GM12878 (cell line): ENCODE data around the gene GABBR1. TPM values are rescaled to one million over a fixed set of nuclear protein-coding genes. Genes with fewer than 3 reads are reported as not detected.

Experiments
- ATAC-seq: fragments of 200-7000 bp; cut with Tn5 transposase; 3 replicates; pipeline ENCODE4 v1.9.1; 2020; ENCODE audit warnings: mild to moderate bottlenecking, moderate library complexity
- BruUV-seq: library from RNA; stranded (reverse); fragments of 400-500 nt; replicated peaks from 2 replicates; lab custom pipeline; 2021; lab: Mats Ljungman, UMichigan
- CTCF ChIA-PET: fragments of 300-600 bp; sonication (Branson Sonifier 250); formaldehyde crosslinking; extraction: SDS; loops from one replicate; lab custom pipeline; 2021; ENCODE audit warnings: inconsistent platforms; lab: Yijun Ruan, JAX
- POLR2A ChIA-PET: fragments of 350-600 bp; formaldehyde crosslinking; extraction: SDS; loops from one replicate; lab custom pipeline; 2021; ENCODE audit warnings: inconsistent platforms; lab: Charles Lee
- RAD21 ChIA-PET: fragments of 300-600 bp; sonication (Branson Sonifier 250); formaldehyde crosslinking; loops from one replicate; lab custom pipeline; 2023; ENCODE audit warnings: antibody characterized with exemption; ENCODE audit not compliant: unreplicated experiment; lab: Charles Lee
- SMC1A ChIA-PET: fragments of 300-600 bp; sonication (Branson Sonifier 250); formaldehyde crosslinking; loops from one replicate; lab custom pipeline; 2023; ENCODE audit not compliant: unreplicated experiment, uncharacterized antibody; lab: Charles Lee
- DNase-seq: peaks from one replicate; pipeline ENCODE4 v3.0.0-alpha.2; 2011; ENCODE audit warnings: low read depth, low spot score
- FAIRE-seq: peaks from 3 replicates; lab custom pipeline; 2011; peaks lifted over from hg19 to GRCh38; lab: Jason Lieb, UNC
- H2AFZ ChIP-seq: 2 replicates; pipeline ENCODE4 v1.6.0; 2011; ENCODE audit warnings: low read depth, low read length, control low read depth; ENCODE audit not compliant: control insufficient read depth
- H3K27ac ChIP-seq: 2 replicates; pipeline ENCODE4 v1.5.1; 2011; ENCODE audit warnings: control low read depth; ENCODE audit not compliant: control insufficient read depth, insufficient read depth
- H3K27me3 ChIP-seq, 2 experiments: replicated peaks in 1 of 2; 2 replicates each; pipeline versions ENCODE4 v1.6.0 to v1.6.1; 2011; ENCODE audit warnings: low read length in 1 of 2; ENCODE audit not compliant: control insufficient read depth in 2 of 2, insufficient read depth in 2 of 2
- H3K36me3 ChIP-seq, 2 experiments: 2 replicates each; pipeline ENCODE4 v1.5.1; 2011; ENCODE audit warnings: low read length in 1 of 2; ENCODE audit not compliant: control insufficient read depth in 2 of 2, insufficient read depth in 2 of 2
- H3K4me1 ChIP-seq: 2 replicates; pipeline ENCODE4 v1.6.1; 2011; ENCODE audit warnings: mild to moderate bottlenecking, low read length, moderate library complexity, mixed read lengths; ENCODE audit not compliant: control insufficient read depth, insufficient read depth
- H3K4me2 ChIP-seq: 2 replicates; pipeline ENCODE4 v1.6.0; 2011; ENCODE audit warnings: control low read depth; ENCODE audit not compliant: control insufficient read depth, insufficient read depth
- H3K4me3 ChIP-seq: fragments of 200-600 bp; sonication (generic); 2 replicates; pipeline ENCODE4 v1.5.1; 2016
- H3K79me2 ChIP-seq: 2 replicates; pipeline ENCODE4 v1.6.0; 2011; ENCODE audit warnings: low read length; ENCODE audit not compliant: control insufficient read depth, insufficient read depth
- H3K9ac ChIP-seq: 2 replicates; pipeline ENCODE4 v1.8.0; 2011; ENCODE audit warnings: low read length, control low read depth, mixed read lengths; ENCODE audit not compliant: control insufficient read depth, insufficient read depth
- H3K9me3 ChIP-seq: replicated peaks from 3 replicates; pipeline ENCODE4 v1.5.1; 2011; ENCODE audit warnings: mild to moderate bottlenecking, low read length; ENCODE audit not compliant: control insufficient read depth, insufficient read depth
- H4K20me1 ChIP-seq: 2 replicates; pipeline ENCODE4 v1.6.0; 2011; ENCODE audit not compliant: control insufficient read depth, insufficient read depth
- BACH1 ChIP-seq: fragments of 450-650 bp; IDR thresholded peaks from 2 replicates; pipeline ENCODE4 v1.6.1; 2017; ENCODE audit warnings: mild to moderate bottlenecking, borderline replicate concordance
- BMI1 ChIP-seq: fragments of 450-650 bp; IDR thresholded peaks from 2 replicates; pipeline ENCODE4 v1.6.1; 2016; ENCODE audit warnings: mild to moderate bottlenecking, moderate library complexity, borderline replicate concordance
- CREM ChIP-seq: IDR thresholded peaks from 2 replicates; pipeline ENCODE4 v1.6.1; 2014; ENCODE audit warnings: antibody characterized with exemption, low read depth
- EZH2 ChIP-seq: IDR thresholded peaks from 2 replicates; pipeline ENCODE4 v1.6.1; 2012; ENCODE audit warnings: low read depth, mild to moderate bottlenecking, control low read depth, inconsistent platforms, low read length, borderline replicate concordance; ENCODE audit not compliant: control insufficient read depth
- FOXM1 ChIP-seq: IDR thresholded peaks from 2 replicates; pipeline ENCODE4 v1.6.1; 2012; ENCODE audit warnings: low read depth, mild to moderate bottlenecking, inconsistent platforms, low read length, moderate library complexity
- LARP7 ChIP-seq: fragments of 450-650 bp; IDR thresholded peaks from 2 replicates; pipeline ENCODE4 v1.6.1; 2017; ENCODE audit warnings: mild to moderate bottlenecking
- NRF1 ChIP-seq: conservative IDR thresholded peaks from 2 replicates; pipeline ENCODE4 v1.6.1; 2011; ENCODE audit warnings: mild to moderate bottlenecking, low read depth, low read length, improper control_type of control experiment
- POU2F2 ChIP-seq: IDR thresholded peaks from 3 replicates; pipeline ENCODE4 v1.6.1; 2011; ENCODE audit warnings: low read depth, mild to moderate bottlenecking, low read length, borderline replicate concordance
- TAF1 ChIP-seq: IDR thresholded peaks from 2 replicates; pipeline ENCODE4 v1.6.1; 2011; ENCODE audit warnings: mild to moderate bottlenecking, low read depth, low read length, borderline replicate concordance
- YBX1 ChIP-seq: fragments of 450-650 bp; IDR thresholded peaks from 2 replicates; pipeline ENCODE4 v1.6.1; 2016; ENCODE audit warnings: antibody characterized with exemption
- WGBS: methylation state at CpG from one replicate; pipeline ENCODE4 v1.1.6; 2016; ENCODE audit warnings: low lambda C conversion rate; ENCODE audit not compliant: insufficient replicate concordance, insufficient coverage; ENCODE audit errors: missing lambda C conversion rate; 5-methylcytosine and 5-hydroxymethylcytosine counted together
- in situ Hi-C: fragments of 300-500 bp; cut with MboI; formaldehyde crosslinking; loops from 9 replicates; pipeline ENCODE4 v1.14.3; 2018; ENCODE audit warnings: mixed read lengths
- intact Hi-C: fragments of 100-400 bp; cut with micrococcal nuclease; formaldehyde crosslinking; loops from one replicate; pipeline ENCODE4 v1.14.2; 2022; ENCODE audit not compliant: unreplicated experiment
- polyA plus RNA-seq, 11 experiments: library from polyadenylated mRNA; depleted of rRNA in 4 of 11; unstranded in 6 of 11; stranded (reverse) in 5 of 11; fragments of >200 nt; fragmentation: Nextera tagmentation in 4 of 11; fragmentation: Illumina TruSeq in 1 of 11; extraction: Ambion mirVana in 4 of 11; extraction: Trizol in 1 of 11; gene quantifications; 1 replicate in 1 of 11; 2 replicates in 10 of 11; pipeline versions ENCODE4 v1.2.1 to v1.2.3, GENCODE V29; 2011 to 2016; ENCODE audit warnings: inconsistent platforms in 2 of 11, missing spikeins in 2 of 11, low read depth in 1 of 11
- total RNA-seq, 4 experiments: library from RNA; depleted of rRNA in 3 of 4; stranded (reverse); fragments of >200 nt in 3 of 4; fragmentation: Illumina TruSeq in 1 of 4; extraction: Trizol in 1 of 4; gene quantifications; 2 replicates each; pipeline versions ENCODE4 v1.2.1 to v1.2.3, GENCODE V29; 2013 to 2021
- TF ChIP-seq, protein P1 (sequence below): IDR thresholded peaks from 2 replicates; pipeline ENCODE4 v1.6.1; 2012; ENCODE audit warnings: low read length, inconsistent platforms
- TF ChIP-seq, protein P2 (sequence below): fragments of 450-650 bp; IDR thresholded peaks from 2 replicates; pipeline ENCODE4 v1.6.1; 2016; ENCODE audit warnings: mild to moderate bottlenecking

The GABBR1 gene
- total and polyA plus RNA-seq, 10 of the 15 experiments (the other 5 are each of a cell fraction or from before 2014, with no cell fraction given), result 0.11 to 5.2 (median 1.0) TPM

DNA sequence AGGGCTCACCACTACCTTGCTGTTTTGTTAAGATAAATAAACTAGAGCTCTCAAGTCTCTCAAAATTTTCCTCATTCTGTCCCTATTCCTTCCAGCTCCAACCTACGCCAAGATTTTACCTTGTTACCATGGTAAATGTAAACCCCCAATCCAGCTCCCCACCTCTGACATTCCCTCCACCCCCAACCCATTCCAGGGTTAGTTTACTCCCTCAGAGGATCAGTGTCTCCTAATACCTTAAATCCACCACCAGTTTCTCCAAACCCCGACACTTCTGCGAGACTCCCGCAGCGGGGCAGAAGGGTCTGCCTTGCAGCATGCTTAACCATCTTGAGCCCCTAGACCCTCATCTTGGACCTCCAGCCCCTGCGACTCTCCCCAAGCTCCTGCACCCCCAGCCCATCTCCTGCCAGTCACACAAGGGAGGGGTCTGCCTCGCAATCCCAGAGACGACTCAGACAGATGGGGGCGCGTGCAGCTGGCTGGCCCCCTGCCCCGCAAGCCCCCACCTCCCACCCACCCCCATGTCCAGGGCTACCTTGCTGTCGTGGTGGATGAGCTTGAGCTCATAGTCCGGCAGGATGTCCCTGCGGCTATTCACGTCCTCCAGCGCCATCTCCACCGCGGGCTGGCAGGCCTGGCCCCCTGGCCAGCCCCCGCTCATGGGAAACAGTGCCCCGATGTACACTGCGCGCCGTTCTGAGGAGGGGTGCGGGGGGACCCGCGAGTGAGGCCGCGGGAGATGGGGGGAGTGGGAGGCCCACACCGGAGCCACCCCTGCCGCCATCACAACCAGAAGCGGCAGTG, 5.8 kb downstream of the GABBR1 start:
- intact Hi-C loops, result no loop called here
- H3K9ac ChIP-seq, result no peak overlapping the region
- H4K20me1 ChIP-seq, result no peaks in the 10 kb centered on the region
- no peak for ATAC-seq
- H3K4me1 ChIP-seq, result peaks cover 6% of the 10 kb centered on the region; the same call in 1 of the 2 replicates
- in situ Hi-C loops, result no loop called here
- WGBS, result 62% methylated on average over 31 of the region's 31 CpGs
- no peak overlapping the region for H3K27ac ChIP-seq
- no peak for DNase-seq
- no peak for FAIRE-seq
- ChIA-PET CTCF (interaction anchor here (1.7 to 2.4 kb wide), 4 partner anchors 23 to 250 kb away, joined by 4 to 8 read pairs (median 7); no protein-coding TSS in a partner anchor), POLR2A (no interaction called here)
- no peaks in the 10 kb centered on the region for H3K79me2 ChIP-seq
- no peaks in the 10 kb centered on the region for H3K36me3 ChIP-seq
- TF ChIP-seq, protein P1, sequence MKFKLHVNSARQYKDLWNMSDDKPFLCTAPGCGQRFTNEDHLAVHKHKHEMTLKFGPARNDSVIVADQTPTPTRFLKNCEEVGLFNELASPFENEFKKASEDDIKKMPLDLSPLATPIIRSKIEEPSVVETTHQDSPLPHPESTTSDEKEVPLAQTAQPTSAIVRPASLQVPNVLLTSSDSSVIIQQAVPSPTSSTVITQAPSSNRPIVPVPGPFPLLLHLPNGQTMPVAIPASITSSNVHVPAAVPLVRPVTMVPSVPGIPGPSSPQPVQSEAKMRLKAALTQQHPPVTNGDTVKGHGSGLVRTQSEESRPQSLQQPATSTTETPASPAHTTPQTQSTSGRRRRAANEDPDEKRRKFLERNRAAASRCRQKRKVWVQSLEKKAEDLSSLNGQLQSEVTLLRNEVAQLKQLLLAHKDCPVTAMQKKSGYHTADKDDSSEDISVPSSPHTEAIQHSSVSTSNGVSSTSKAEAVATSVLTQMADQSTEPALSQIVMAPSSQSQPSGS, result no peak
- TF ChIP-seq, protein P2, sequence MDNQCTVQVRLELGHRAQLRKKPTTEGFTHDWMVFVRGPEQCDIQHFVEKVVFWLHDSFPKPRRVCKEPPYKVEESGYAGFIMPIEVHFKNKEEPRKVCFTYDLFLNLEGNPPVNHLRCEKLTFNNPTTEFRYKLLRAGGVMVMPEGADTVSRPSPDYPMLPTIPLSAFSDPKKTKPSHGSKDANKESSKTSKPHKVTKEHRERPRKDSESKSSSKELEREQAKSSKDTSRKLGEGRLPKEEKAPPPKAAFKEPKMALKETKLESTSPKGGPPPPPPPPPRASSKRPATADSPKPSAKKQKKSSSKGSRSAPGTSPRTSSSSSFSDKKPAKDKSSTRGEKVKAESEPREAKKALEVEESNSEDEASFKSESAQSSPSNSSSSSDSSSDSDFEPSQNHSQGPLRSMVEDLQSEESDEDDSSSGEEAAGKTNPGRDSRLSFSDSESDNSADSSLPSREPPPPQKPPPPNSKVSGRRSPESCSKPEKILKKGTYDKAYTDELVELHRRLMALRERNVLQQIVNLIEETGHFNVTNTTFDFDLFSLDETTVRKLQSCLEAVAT, result no peak
- TF ChIP-seq POU2F2 (no peak), TAF1 (no peak), EZH2 (no peak), YBX1 (no peak), LARP7 (no peak), BMI1 (no peak), NRF1 (no peak), CREM (no peak), FOXM1 (no peak), BACH1 (no peak)
- TF ChIP-seq, all 136 proteins: peak for 0
- Histone ChIP-seq H2AFZ (no peak overlapping the region), H3K9me3 (no peaks in the 10 kb centered on the region), H3K4me3 (no peak overlapping the region), H3K4me2 (no peak overlapping the region), H3K27me3 (no peaks in the 10 kb centered on the region)
- ChIA-PET RAD21 (no interaction called here), SMC1A (no interaction called here)
- no TSS peak for BruUV-seq
